ENCODE results near the gene MIPEP.

DNA sequence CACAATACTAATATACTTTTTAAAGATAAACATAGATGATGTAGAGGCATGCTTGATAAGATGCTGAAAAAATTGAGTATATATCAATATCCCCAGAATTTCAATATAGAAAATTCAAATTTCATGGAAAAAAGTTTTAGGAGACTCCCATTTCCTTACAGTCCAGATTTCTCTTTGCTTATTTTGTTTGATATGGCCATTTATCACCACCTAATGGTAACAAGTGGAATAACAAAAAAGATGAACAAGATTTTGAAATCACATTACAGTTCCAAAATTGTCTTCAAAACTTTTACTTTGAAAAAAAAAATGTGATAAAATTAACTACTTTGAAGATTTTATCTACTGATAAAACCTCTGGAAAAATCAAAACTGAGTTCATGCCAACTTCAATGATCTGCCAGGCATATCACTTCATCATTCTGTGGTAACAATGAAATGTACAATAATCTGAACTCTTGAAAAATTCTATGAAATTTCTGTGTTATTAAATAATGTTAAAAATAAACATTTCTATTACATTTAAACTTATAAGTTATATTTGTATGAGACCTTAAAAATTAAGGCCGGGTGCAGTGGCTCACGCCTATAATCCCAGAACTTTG is 17.5 kb downstream of the MIPEP start:
- TF ChIP-seq EZH2 (IDR thresholded peaks at IDR 0.05; ENCODE audit: insufficient read depth, poor library complexity, severe bottlenecking) (no peak), EZH2phosphoT487 (IDR thresholded peaks at IDR 0.05; ENCODE audit: insufficient read depth, low read depth) (no peak)

Measured in GM23248 (cell line).